SH-SY5Y (cell line): ENCODE data around the gene PDZRN4.

Experiments used
- GATA2 ChIP-seq: IDR thresholded peaks from 2 replicates; pipeline ENCODE4 v1.6.1; 2011; ENCODE audit warnings: mild to moderate bottlenecking, low read depth, low read length
- GATA3 ChIP-seq: IDR thresholded peaks from 2 replicates; pipeline ENCODE4 v1.6.1; 2011; ENCODE audit warnings: low read depth, mild to moderate bottlenecking, low read length, moderate library complexity

The PDZRN4 gene

GRCh38 chr12:41436076-41436475, 248.0 kb downstream of the PDZRN4 start:
- no peak for TF ChIP-seq GATA2

- TF ChIP-seq GATA2 (no peak), GATA3 (no peak)
Measured at GRCh38 chr12:41437563-41437962, 249.4 kb downstream of the PDZRN4 start.

DNA sequence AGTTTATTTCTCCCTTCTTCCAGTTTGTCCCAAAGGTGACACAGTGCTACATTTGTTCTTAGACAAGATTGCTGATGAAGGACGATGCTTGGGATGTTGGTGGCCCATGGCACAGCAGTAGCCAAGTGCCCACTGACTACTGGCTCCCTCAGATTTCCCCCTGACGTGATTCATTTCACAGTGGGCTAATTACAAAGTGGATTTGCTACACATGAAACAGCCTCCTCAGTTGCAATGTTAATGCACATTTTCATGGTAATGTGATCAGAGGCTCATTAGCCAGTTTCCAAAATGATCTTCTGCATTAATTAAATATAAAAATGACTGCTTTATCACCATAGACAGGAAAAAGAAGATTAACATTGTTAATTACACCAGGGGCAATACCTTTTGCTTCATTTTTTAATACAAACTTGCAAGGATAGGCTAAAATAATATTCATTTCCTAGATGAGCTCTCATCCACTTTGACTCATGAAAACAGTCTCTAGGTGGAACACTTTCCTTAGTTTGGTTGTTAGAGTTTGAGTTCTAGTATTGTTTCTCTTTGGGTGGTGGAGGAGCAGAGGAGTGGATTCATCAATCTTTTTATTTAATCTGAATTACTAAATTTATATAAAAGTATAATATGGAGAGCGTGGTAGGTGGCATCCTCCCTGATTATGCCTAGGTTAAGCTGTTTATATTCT, 250.9 kb downstream of the PDZRN4 start:
- TF ChIP-seq GATA2: no peak
- no peak for TF ChIP-seq GATA3

GRCh38 chr12:41439801-41440200, 251.7 kb downstream of the PDZRN4 start:
- no peak for TF ChIP-seq GATA3
- TF ChIP-seq GATA2: no peak

DNA sequence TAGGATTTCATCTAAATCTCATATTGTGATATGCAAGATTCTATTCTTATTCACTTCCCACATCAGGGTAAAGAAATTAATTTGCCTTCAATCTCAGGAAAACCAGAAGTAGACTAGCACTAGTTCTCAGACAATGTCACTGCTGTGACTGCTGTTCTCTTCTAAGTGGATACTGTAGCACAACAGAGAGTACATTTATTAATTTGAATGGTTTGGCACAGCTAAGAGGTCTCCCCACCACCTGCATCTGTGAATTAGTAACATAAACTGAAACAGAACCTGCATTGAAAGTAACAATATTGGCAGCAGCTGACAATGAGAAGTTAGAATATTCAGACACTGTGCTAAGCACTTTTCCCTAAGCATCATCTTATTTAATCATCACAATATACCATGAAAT, 253.1 kb downstream of the PDZRN4 start:
- TF ChIP-seq GATA2 (no peak), GATA3 (no peak)

GRCh38 chr12:41442896-41443295, 254.8 kb downstream of the PDZRN4 start:
- TF ChIP-seq GATA3 (no peak), GATA2 (no peak)

DNA sequence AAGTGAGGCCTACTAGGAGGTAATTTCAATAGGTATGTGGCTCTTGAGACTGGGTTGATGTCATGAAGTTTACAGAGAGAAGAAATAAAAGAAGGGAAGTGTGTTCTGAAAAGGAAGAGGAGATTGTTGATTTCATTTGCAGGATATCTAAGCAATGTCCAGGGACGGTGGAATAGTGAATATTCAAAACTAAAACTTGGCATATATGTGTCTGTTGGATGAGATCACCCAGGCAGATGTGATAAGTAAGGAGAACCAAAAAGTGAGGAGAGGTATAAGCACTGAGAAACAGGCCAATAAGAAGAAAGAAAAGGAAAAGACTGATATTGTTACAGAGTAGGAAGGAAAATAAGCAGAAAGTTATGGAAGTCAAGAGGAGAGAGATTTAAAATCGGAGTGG, 255.6 kb downstream of the PDZRN4 start:
- TF ChIP-seq GATA3 (no peak), GATA2 (no peak)

DNA sequence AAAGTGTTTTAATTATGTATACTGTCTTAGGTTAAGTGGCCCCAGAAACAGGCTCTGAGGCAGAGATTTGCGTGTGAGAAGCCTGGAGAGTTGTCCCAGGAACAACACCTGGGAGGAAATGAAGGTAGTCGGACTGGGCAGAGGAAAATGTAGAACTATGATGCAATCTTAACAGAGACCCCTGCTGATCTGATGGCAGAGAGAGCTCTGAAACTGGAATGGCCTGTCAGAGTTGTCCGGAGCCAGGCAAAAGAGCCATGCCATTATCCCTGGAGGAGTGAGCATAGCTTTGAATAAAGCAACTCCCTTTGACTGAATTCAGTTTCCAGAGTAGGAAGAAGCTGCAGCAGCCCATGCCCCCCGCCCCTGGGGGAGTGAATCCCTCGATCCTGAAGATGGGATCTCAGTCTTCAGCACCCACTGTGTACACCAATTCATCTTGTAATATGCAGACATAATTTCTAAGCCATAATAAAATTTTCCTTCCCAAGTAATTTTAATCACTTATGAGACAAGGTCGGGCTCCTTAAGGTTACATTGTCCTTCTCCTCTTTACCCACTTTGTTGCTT, 264.8 kb downstream of the PDZRN4 start:
- no peak for TF ChIP-seq GATA3
- TF ChIP-seq GATA2: no peak

DNA sequence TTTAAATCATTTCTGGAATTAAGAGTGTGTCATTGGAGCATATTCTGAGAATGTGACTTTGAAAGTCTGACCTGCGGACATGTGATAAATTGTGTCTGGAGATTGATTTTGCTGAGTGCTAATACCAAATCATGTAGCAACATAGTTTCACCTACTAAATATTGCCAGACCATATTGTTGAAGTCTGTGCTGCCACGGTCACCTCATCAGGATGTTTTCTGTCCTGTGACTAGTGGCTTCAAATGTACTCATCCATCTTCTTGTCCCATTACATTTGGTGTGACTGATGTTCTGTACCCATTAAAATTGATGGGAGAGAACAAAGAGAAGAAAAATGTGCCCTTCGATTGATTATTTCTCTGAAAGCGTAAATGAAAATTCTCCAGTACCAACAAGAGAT, 265.3 kb downstream of the PDZRN4 start:
- no peak for TF ChIP-seq GATA2
- TF ChIP-seq GATA3: no peak

- TF ChIP-seq GATA3 (no peak), GATA2 (no peak)
Measured at GRCh38 chr12:41459111-41459905, 271.2 kb downstream of the PDZRN4 start.

DNA sequence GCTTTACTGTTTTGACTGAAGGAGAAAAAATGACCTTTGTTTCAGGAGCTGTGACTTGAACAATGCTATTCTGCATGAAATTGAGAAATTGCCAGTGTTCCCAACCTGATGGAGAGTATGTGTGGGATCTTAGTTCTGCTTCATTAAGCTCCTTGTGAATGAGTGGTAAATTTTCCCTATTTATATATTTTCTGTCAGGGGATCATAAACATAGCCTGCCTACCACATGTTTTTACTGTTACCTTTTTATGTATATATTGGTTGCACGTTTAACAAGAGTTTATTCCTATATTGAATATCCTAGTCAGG, 271.7 kb downstream of the PDZRN4 start:
- TF ChIP-seq GATA2 (no peak), GATA3 (no peak)

DNA sequence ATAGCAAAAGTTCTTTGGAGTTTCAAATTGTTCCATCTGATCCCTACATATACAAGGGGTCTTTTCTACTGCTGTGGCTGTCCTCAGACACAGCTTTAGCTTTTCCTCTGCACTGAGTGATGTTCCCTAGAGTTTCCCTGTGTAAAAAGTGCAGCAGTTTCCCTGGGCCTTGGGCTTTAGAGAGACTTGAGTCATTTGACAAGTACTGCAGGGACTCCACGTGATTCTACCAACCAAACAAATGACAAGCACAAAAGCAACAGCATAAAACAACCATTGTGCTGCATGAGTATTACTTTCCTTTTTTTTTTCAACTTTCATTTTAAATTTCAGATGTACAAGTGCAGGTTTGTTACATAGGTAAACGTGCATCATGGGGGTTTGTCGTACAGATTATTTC, 272.8 kb downstream of the PDZRN4 start:
- no peak for TF ChIP-seq GATA2
- TF ChIP-seq GATA3: no peak

- TF ChIP-seq GATA3 (no peak), GATA2 (no peak)
Measured at GRCh38 chr12:41462312-41462711, 274.2 kb downstream of the PDZRN4 start.

DNA sequence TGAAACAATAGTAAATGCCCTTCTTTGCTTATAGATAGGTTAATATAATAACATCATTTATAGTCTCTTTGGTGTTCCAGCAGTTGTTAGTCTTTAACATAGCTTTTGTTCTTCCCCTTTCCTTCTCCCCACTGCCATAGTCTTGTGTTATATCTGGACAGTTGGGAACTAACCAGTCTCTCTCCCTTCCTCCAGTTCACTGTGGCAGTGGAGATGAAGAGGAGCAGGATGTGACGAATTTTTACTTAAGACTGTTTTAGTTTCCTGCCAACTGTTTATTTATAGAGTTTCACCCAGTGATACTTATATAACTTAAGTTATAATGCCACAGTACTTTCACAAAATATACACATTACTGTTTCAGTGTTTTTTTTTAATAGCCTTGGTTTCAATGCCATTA, 277.4 kb downstream of the PDZRN4 start:
- TF ChIP-seq GATA3 (no peak), GATA2 (no peak)

GRCh38 chr12:41466300-41466699, 278.2 kb downstream of the PDZRN4 start:
- no peak for TF ChIP-seq GATA2
- no peak for TF ChIP-seq GATA3
